B cell (primary cell): ENCODE data around the gene OCA2.

Source experiments
- EZH2 ChIP-seq: IDR thresholded peaks from 2 replicates; pipeline ENCODE4 v1.6.1; 2012; ENCODE audit warnings: borderline replicate concordance, low read depth, mild to moderate bottlenecking, moderate library complexity, low read length; ENCODE audit not compliant: insufficient read depth, poor library complexity, severe bottlenecking
- TF ChIP-seq, protein P1 (sequence below): fragments of 200-600 bp; IDR thresholded peaks from one replicate; pipeline ENCODE4 v1.8.0; 2022; ENCODE audit warnings: antibody characterized with exemption, mild to moderate bottlenecking

DNA sequence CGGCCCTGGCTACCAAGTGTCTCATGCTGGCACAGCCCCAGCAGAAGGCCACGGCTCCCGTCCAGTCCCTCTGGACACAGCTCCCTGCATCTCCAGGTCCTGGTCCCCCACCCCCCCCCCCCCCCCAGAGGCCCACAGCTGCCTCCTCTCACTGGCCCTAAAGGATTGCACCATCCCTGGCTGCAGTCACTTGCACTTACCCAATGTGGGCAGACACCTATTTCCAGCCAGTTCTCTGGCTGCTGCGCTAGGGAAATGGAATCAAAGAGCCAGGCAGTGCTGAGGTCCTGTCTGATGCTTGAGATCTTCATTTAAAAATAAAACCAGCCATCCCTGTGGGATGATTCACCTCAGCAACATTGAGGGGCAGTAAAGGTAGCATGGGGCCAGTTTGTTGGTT is 346.4 kb downstream of the OCA2 start:
- TF ChIP-seq, protein P1, sequence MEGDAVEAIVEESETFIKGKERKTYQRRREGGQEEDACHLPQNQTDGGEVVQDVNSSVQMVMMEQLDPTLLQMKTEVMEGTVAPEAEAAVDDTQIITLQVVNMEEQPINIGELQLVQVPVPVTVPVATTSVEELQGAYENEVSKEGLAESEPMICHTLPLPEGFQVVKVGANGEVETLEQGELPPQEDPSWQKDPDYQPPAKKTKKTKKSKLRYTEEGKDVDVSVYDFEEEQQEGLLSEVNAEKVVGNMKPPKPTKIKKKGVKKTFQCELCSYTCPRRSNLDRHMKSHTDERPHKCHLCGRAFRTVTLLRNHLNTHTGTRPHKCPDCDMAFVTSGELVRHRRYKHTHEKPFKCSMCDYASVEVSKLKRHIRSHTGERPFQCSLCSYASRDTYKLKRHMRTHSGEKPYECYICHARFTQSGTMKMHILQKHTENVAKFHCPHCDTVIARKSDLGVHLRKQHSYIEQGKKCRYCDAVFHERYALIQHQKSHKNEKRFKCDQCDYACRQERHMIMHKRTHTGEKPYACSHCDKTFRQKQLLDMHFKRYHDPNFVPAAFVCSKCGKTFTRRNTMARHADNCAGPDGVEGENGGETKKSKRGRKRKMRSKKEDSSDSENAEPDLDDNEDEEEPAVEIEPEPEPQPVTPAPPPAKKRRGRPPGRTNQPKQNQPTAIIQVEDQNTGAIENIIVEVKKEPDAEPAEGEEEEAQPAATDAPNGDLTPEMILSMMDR: no peak
- no peak for TF ChIP-seq EZH2
